Ishikawa (cell line): ENCODE measurements around the gene GLRX5.

Experiments used
- CEBPB ChIP-seq: IDR thresholded peaks from 2 replicates; pipeline ENCODE4 v1.6.1; 2012
- CREB1 ChIP-seq: IDR thresholded peaks from 2 replicates; pipeline ENCODE4 v1.6.1; 2012; ENCODE audit warnings: low read depth
- EGR1 ChIP-seq: IDR thresholded peaks from 2 replicates; pipeline ENCODE4 v1.6.1; 2012
- EP300 ChIP-seq: IDR thresholded peaks from 2 replicates; pipeline ENCODE4 v1.6.1; 2012; ENCODE audit warnings: borderline replicate concordance
- FOXM1 ChIP-seq: IDR thresholded peaks from 2 replicates; pipeline ENCODE4 v1.6.1; 2012; ENCODE audit warnings: low read depth, borderline replicate concordance
- NFIC ChIP-seq: IDR thresholded peaks from 2 replicates; pipeline ENCODE4 v1.6.1; 2012
- RAD21 ChIP-seq: IDR thresholded peaks from 2 replicates; pipeline ENCODE4 v1.6.1; 2012; ENCODE audit warnings: low read depth
- REST ChIP-seq: IDR thresholded peaks from 2 replicates; pipeline ENCODE4 v1.6.1; 2012; ENCODE audit warnings: low read depth, mild to moderate bottlenecking
- TAF1 ChIP-seq: IDR thresholded peaks from 2 replicates; pipeline ENCODE4 v1.6.1; 2012; ENCODE audit warnings: low read depth, mild to moderate bottlenecking
- TCF12 ChIP-seq: IDR thresholded peaks from 2 replicates; pipeline ENCODE4 v1.6.1; 2012; ENCODE audit warnings: low read depth
- TEAD4 ChIP-seq: IDR thresholded peaks from 2 replicates; pipeline ENCODE4 v1.6.1; 2012
- YY1 ChIP-seq: IDR thresholded peaks from 2 replicates; pipeline ENCODE4 v1.6.1; 2012; ENCODE audit warnings: low read depth
- ZBTB7A ChIP-seq: IDR thresholded peaks from 2 replicates; pipeline ENCODE4 v1.6.1; 2012; ENCODE audit warnings: low read depth
- TF ChIP-seq, protein P1 (sequence below): IDR thresholded peaks from 2 replicates; pipeline ENCODE4 v1.6.1; 2012
- TF ChIP-seq, protein P2 (sequence below): IDR thresholded peaks from 2 replicates; pipeline ENCODE4 v1.6.1; 2012

Gene GLRX5

GRCh38 chr14:95536671-95537070 lies 1.8 kb downstream of the GLRX5 start:
- TF ChIP-seq TCF12 = no peak
- no peak for TF ChIP-seq YY1
- no peak for TF ChIP-seq EP300
- TF ChIP-seq, protein P1, sequence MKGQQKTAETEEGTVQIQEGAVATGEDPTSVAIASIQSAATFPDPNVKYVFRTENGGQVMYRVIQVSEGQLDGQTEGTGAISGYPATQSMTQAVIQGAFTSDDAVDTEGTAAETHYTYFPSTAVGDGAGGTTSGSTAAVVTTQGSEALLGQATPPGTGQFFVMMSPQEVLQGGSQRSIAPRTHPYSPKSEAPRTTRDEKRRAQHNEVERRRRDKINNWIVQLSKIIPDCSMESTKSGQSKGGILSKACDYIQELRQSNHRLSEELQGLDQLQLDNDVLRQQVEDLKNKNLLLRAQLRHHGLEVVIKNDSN = no peak
- TF ChIP-seq CEBPB = no peak
- TF ChIP-seq CREB1 = no peak
- TF ChIP-seq RAD21 = no peak
- TF ChIP-seq EGR1 = no peak
- TF ChIP-seq NFIC = no peak
- TF ChIP-seq TEAD4 = no peak
- no peak for TF ChIP-seq REST
- TF ChIP-seq, protein P2, sequence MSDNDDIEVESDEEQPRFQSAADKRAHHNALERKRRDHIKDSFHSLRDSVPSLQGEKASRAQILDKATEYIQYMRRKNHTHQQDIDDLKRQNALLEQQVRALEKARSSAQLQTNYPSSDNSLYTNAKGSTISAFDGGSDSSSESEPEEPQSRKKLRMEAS = no peak
- TF ChIP-seq FOXM1 = no peak

DNA sequence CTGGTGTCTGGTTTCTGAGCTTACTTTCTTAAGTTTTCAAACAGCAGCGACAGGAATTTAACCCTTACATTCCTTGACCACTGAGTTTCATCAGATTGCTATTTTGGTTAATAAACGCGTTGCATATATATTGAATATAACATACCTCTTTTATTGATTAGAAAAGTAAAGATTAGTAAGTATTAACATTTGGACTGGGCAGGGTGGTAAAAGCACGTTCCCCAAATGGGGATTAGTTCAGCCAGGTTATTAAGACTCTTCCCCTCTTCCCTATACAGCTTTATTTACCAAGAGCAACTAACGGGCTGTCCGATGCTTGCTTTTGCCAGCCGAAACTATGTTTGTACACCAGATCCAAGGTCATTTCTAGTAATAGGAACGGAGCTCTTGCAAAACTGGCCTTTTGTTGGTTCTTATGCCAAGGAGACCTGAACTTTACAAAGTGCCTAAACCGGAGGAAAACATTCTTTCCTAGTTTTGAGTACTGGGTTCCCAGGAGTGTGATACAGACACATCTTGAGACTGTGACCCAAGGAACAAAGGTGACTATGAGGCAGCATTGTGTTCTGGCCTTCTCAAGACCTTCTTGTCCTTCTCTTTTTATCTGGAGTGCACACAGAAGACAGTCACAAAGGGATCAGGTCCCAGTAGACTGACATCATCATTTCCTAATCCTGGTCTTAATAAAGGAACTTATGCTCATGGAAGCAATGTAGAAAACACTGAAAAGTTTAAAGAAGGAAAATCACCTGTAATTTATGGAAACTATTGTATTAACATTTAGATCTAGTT lies 2.6 kb downstream of the GLRX5 start:
- TF ChIP-seq TCF12 (no peak), EGR1 (no peak), TAF1 (no peak), REST (no peak), RAD21 (no peak), FOXM1 (no peak), YY1 (no peak), EP300 (no peak), CEBPB (no peak)

DNA sequence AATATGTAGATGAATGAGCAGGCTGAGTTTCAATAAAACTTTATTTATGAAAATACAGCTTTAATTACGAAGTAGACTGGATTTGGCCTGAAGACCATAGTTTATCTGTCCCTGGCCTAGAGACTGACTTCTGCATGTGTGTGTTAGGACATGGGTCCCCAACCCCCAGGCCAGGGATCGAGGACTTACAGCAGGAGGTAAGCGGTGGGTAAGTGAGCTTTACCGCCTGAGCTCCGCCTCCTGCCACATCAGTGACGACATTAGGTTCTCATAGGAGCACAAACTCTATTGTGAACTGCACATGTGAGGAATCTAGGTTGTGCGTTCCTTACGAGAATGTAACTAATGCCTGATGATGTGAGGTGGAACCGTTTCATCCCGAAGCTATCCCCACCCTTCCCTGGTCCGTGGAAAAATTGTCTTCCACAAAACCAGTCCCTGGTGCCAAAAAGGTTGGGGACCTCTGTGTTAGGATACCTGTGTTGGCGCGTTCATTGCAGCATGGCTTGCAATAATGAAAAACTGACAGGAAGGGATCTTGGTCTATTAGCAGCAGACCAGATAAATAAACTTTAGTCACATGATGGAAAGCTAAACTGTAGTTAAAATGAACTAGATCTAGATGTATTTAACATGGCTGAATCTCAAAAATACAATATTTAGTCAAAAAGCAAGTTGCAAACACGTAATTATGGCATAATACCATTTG lies 4.1 kb downstream of the GLRX5 start:
- TF ChIP-seq, protein P1 = no peak
- TF ChIP-seq, protein P2 = no peak
- TF ChIP-seq NFIC (no peak), TAF1 (no peak), ZBTB7A (no peak)

DNA sequence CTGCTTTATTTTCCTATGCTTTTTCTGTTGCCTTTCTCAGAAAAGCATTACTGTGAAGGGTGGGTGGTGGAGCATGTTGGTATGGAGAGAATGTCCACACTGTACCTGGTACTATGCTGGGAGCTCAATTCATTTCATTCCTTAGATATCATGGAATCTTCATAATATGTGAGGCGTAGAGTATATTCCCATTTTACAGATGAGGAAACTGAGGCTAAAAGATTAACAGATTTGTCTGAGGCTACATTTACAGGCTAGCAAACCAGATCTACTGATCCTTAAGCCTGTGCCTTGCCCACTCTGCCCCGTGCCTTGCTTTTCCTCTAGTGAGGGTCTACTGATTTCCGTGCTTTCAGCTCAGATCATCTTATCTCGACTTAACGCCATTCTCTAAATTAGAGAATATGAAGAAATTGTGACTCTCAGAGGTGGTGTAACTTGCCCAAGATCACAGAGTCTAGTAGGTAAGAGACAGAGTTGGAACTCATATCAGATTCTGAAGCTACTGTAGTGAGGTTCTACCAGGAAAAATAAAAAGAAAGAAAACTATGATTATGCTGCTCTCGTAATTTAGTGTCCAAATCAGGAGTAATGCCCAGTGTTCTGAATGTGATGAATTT lies 5.5 kb downstream of the GLRX5 start:
- no peak for TF ChIP-seq TAF1
- no peak for TF ChIP-seq EP300
- TF ChIP-seq, protein P1 = no peak

- TF ChIP-seq EGR1 (no peak), ZBTB7A (no peak), FOXM1 (no peak), CREB1 (no peak), YY1 (no peak), RAD21 (no peak), CEBPB (no peak), TCF12 (no peak), TEAD4 (no peak), TAF1 (no peak)
- TF ChIP-seq, protein P2 = no peak
- TF ChIP-seq, protein P1 = no peak
Measured at GRCh38 chr14:95541346-95541745, 6.5 kb downstream of the GLRX5 start.
